AG04450 (cell line): Measurements from ENCODE around the gene LNX2. TPM values are rescaled to one million over a fixed set of nuclear protein-coding genes. Genes with fewer than 3 reads are reported as not detected.

Source experiments
- CTCF ChIA-PET: fragments of 300-600, 350-600 bp; formaldehyde crosslinking; extraction: SDS; loops from one replicate; lab custom pipeline; 2022; ENCODE audit warnings: antibody characterized with exemption, inconsistent platforms; lab: Charles Lee
- POLR2A ChIA-PET: fragments of 350-600 bp; formaldehyde crosslinking; extraction: SDS; loops from one replicate; lab custom pipeline; 2021; ENCODE audit warnings: antibody characterized with exemption, inconsistent platforms; lab: Yijun Ruan, JAX
- DNase-seq: peaks from one replicate; pipeline ENCODE4 v3.0.0-alpha.2; 2011; ENCODE audit warnings: low read depth, low spot score
- H3K27ac ChIP-seq: one replicate; pipeline ENCODE4 v1.5.1; 2012; ENCODE audit warnings: low read depth, low read length, control low read depth
- H3K27me3 ChIP-seq: one replicate; pipeline ENCODE4 v1.6.0; 2012; ENCODE audit warnings: low read length; ENCODE audit not compliant: control insufficient read depth, insufficient read depth
- H3K4me3 ChIP-seq: 2 replicates; pipeline ENCODE4 v1.5.1; 2011; ENCODE audit warnings: mild to moderate bottlenecking, low read depth, low read length, control low read depth
- H3K9me3 ChIP-seq: 2 replicates; pipeline ENCODE4 v1.5.1; 2012; ENCODE audit warnings: low read length; ENCODE audit not compliant: control insufficient read depth, insufficient read depth
- CTCF ChIP-seq: IDR thresholded peaks from 2 replicates; pipeline ENCODE4 v1.5.1; 2011; ENCODE audit warnings: low read depth, low read length, control low read depth, inconsistent platforms
- polyA plus RNA-seq: library from polyadenylated mRNA; depleted of rRNA; stranded (reverse); fragments of >200 nt; gene quantifications from 2 replicates; pipeline ENCODE4 v1.2.3, GENCODE V29; 2011

The LNX2 gene
- polyA plus RNA-seq, 1 experiment, result 6.9 TPM

GRCh38 chr13:27541386-27541785 is 78.9 kb downstream of the LNX2 start:
- Histone ChIP-seq H3K27me3 (no peaks in the 10 kb centered on the region), H3K27ac (no peak overlapping the region), H3K4me3 (no peak overlapping the region), H3K9me3 (no peaks in the 10 kb centered on the region)
- ChIA-PET POLR2A (no interaction called here), CTCF (interaction anchor here (1.4 to 15.1 kb wide), 4 partner anchors 9 to 412 kb away, joined by 3 to 280 read pairs (median 9); no protein-coding TSS in a partner anchor)
- no peak for DNase-seq
- no peak for TF ChIP-seq CTCF

- POLR2A ChIA-PET, result no interaction called here
- DNase-seq, result no peak
- TF ChIP-seq CTCF, result no peak
- Histone ChIP-seq H3K27me3 (no peaks in the 10 kb centered on the region), H3K27ac (no peak overlapping the region), H3K9me3 (no peaks in the 10 kb centered on the region), H3K4me3 (no peak overlapping the region)
- CTCF ChIA-PET, result interaction anchor here (15.1 kb wide), 1 partner anchor 292 kb away, joined by 280 read pairs; no protein-coding TSS in a partner anchor
Measured at GRCh38 chr13:27536361-27537101, 83.8 kb downstream of the LNX2 start.

GRCh38 chr13:27535546-27535945 is 84.8 kb downstream of the LNX2 start:
- Histone ChIP-seq H3K4me3 (no peak overlapping the region), H3K27me3 (no peaks in the 10 kb centered on the region), H3K9me3 (no peaks in the 10 kb centered on the region), H3K27ac (no peak overlapping the region)
- no peak for TF ChIP-seq CTCF
- ChIA-PET POLR2A (no interaction called here), CTCF (interaction anchor here (0.8 to 15.1 kb wide), 2 partner anchors 266 to 293 kb away, joined by 9 to 280 read pairs; no protein-coding TSS in a partner anchor)
- DNase-seq, result no peak

DNA sequence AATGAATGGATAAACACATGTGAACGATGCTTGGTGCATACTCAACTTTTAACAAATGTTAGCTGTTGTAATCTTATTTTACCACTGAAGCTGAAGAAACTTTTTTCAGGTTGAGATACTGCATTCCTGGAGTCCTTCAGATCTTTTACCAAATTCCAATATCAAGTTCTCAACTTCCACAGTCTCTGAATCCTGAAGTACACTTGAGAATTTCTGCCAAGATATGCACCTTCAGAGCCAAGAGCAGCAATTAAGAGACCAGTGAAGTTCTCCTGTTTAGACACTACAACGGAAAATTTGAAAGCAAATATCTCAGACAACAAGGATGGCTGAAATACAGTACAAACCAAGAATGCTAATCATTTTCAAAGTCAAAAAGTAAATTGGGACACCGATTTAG is 85.3 kb downstream of the LNX2 start:
- no peak overlapping the region for H3K27ac ChIP-seq
- POLR2A ChIA-PET, result no interaction called here
- no peak for TF ChIP-seq CTCF
- no peak overlapping the region for H3K4me3 ChIP-seq
- no peaks in the 10 kb centered on the region for H3K9me3 ChIP-seq
- CTCF ChIA-PET, result interaction anchor here (0.8 to 15.1 kb wide), 3 partner anchors 28 to 293 kb away, joined by 3 to 280 read pairs (median 9); no protein-coding TSS in a partner anchor
- no peak for DNase-seq
- no peaks in the 10 kb centered on the region for H3K27me3 ChIP-seq
